Right atrium auricular region (tissue), 2 donors: ENCODE measurements around the gene C10orf71. TPM values are rescaled to one million over a fixed set of nuclear protein-coding genes. Genes with fewer than 3 reads are reported as not detected.

Source experiments
- DNase-seq: peaks from one replicate; pipeline ENCODE4 v3.0.0-alpha.2; 2019; ENCODE audit warnings: low spot score
- H3K27ac ChIP-seq, 2 donors: fragments of 200-600 bp; sonication (generic); 1 replicate in 1 of 2; 2 replicates in 1 of 2; pipeline ENCODE4 v1.5.1; 2016 to 2019
- H3K27me3 ChIP-seq, 2 donors: fragments of 200-600 bp; sonication (generic); one replicate each; pipeline versions ENCODE4 v1.5.1 to v1.6.0; 2017 to 2019
- H3K36me3 ChIP-seq: fragments of 200-600 bp; sonication (generic); one replicate; pipeline ENCODE4 v1.5.1; 2016
- H3K4me1 ChIP-seq, 2 donors: fragments of 200-600 bp; sonication (generic); one replicate each; pipeline versions ENCODE4 v1.5.1 to v1.6.0; 2017 to 2019
- H3K4me3 ChIP-seq, 2 donors: fragments of 200-600 bp; sonication (generic); 1 replicate in 1 of 2; 2 replicates in 1 of 2; pipeline ENCODE4 v1.5.1; 2017 to 2019; ENCODE audit warnings: mild to moderate bottlenecking in 1 of 2, moderate library complexity in 1 of 2
- H3K9me3 ChIP-seq, 2 donors: fragments of 200-600 bp; sonication (generic); one replicate each; pipeline ENCODE4 v1.5.1; 2019
- total RNA-seq, 2 donors: library from RNA; depleted of rRNA; stranded (reverse); fragments of >200 nt; gene quantifications; one replicate each; pipeline ENCODE4 v1.1.0, GENCODE V29; 2016
- TF ChIP-seq, protein P1 (sequence below), 2 donors: fragments of 200-600 bp; sonication (generic); IDR thresholded peaks; one replicate each; pipeline ENCODE4 v1.5.1; 2019; ENCODE audit warnings: antibody characterized with exemption in 2 of 2

Gene C10orf71
- total RNA-seq, 2 donors from 2014 or later = 34.9 to 48.2 TPM

DNA sequence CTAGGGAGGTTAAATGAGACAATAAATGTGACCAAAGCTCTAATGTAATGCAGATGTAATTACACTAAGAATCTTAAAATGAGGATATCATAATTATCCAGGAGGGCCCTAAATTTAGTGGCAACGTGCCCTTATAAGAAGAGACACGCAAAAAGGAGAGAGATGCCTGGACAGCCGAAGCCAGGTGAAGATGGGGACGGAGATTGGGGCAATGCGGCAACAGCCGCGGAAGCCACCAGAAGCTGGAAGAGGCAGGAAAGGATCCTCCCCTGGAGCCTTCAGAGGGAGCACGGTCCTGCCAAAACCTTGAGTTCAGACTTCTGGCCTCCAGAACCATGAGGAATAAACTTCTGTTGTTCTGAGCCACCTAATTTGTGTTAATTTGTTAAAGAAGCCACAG is 25.3 kb upstream of the C10orf71 start:
- no peaks in the 10 kb centered on the region for H3K27me3 ChIP-seq
- peaks cover 0 to 40% of the 10 kb centered on the region in 2 donors for H3K4me1 ChIP-seq
- no peaks in the 10 kb centered on the region for H3K9me3 ChIP-seq
- no peak overlapping the region for H3K4me3 ChIP-seq
- no peaks in the 10 kb centered on the region for H3K36me3 ChIP-seq
- TF ChIP-seq, protein P1, sequence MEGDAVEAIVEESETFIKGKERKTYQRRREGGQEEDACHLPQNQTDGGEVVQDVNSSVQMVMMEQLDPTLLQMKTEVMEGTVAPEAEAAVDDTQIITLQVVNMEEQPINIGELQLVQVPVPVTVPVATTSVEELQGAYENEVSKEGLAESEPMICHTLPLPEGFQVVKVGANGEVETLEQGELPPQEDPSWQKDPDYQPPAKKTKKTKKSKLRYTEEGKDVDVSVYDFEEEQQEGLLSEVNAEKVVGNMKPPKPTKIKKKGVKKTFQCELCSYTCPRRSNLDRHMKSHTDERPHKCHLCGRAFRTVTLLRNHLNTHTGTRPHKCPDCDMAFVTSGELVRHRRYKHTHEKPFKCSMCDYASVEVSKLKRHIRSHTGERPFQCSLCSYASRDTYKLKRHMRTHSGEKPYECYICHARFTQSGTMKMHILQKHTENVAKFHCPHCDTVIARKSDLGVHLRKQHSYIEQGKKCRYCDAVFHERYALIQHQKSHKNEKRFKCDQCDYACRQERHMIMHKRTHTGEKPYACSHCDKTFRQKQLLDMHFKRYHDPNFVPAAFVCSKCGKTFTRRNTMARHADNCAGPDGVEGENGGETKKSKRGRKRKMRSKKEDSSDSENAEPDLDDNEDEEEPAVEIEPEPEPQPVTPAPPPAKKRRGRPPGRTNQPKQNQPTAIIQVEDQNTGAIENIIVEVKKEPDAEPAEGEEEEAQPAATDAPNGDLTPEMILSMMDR (IDR thresholded peaks at IDR 0.05) = no peak
- DNase-seq = no peak
- H3K27ac ChIP-seq = peak overlapping the region in 1 of 2 donors; percentile 71

DNA sequence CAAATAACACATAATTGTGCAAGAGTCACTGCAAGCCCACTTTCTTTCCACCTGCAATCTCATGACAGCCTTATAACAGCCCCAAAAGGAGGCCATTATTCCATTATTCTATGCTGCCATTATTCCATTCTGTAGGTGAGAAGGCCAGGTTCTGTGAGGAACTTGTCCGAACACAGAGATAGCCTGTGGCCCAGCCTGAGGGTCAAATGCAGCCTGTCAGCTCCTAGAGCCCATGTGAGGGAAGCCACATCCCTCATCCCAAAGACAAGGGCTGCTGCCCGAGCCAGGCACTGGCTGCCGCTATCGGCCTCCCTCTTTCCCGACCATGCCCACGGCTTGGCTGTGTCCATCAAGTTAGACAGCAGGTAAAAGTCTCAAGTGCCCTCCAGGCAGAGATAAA is 24.1 kb upstream of the C10orf71 start:
- peak; percentile 16 for DNase-seq
- no peaks in the 10 kb centered on the region for H3K9me3 ChIP-seq
- no peaks in the 10 kb centered on the region for H3K36me3 ChIP-seq
- H3K27ac ChIP-seq = no peak overlapping the region
- TF ChIP-seq, protein P1 (IDR thresholded peaks at IDR 0.05) = no peak
- H3K27me3 ChIP-seq = no peaks in the 10 kb centered on the region
- H3K4me3 ChIP-seq = no peak overlapping the region
- H3K4me1 ChIP-seq = peaks cover 0 to 53% of the 10 kb centered on the region in 2 donors

DNA sequence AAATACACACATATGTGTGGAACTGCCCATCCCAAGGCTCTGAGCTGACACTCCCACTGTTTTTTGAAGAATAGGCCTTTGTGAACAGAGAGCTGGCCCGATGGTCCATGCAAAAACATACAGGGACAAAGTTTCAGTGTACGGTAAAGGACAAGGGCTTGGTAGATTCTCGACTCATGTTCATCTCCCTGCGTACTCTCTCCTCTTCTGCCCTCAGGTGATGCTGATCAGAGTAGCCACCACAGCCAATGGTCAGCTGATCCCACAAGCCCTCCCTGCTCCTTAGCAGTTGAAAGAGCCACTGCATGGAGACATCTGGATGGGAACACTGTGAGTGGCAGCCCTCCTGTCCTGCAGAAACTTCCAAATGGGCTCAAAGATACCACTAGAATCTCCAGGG is 23.1 kb upstream of the C10orf71 start:
- Histone ChIP-seq H3K4me3 (no peak overlapping the region), H3K36me3 (no peaks in the 10 kb centered on the region), H3K9me3 (no peaks in the 10 kb centered on the region), H3K27me3 (no peaks in the 10 kb centered on the region), H3K4me1 (peaks cover 0 to 47% of the 10 kb centered on the region in 2 donors), H3K27ac (no peak overlapping the region)
- DNase-seq = peak; percentile 21
- TF ChIP-seq, protein P1 (IDR thresholded peaks at IDR 0.05) = no peak

DNA sequence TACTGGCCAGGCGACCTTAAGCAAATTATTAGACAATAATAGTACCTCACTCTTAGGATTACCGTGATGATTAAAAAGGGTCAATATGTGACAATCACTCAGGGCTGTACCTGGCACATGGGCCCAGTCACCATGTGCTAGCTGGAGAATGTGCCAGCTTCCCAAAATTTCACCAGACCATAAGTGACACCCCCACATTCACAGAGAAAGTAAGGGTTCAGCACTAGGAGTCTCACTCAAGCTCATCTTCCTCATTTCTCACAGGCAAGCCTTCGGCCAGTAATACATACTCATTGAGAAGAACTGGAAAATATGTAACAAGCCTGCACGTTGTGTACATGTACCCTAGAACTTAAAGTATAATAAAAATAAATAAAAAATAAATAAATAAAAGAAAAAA is 22.4 kb upstream of the C10orf71 start:
- H3K4me3 ChIP-seq = no peak overlapping the region
- TF ChIP-seq, protein P1 (IDR thresholded peaks at IDR 0.05) = no peak
- DNase-seq = no peak
- H3K27me3 ChIP-seq = no peaks in the 10 kb centered on the region
- H3K36me3 ChIP-seq = no peaks in the 10 kb centered on the region
- no peaks in the 10 kb centered on the region for H3K9me3 ChIP-seq
- peaks cover 0 to 40% of the 10 kb centered on the region in 2 donors for H3K4me1 ChIP-seq
- H3K27ac ChIP-seq = no peak overlapping the region

DNA sequence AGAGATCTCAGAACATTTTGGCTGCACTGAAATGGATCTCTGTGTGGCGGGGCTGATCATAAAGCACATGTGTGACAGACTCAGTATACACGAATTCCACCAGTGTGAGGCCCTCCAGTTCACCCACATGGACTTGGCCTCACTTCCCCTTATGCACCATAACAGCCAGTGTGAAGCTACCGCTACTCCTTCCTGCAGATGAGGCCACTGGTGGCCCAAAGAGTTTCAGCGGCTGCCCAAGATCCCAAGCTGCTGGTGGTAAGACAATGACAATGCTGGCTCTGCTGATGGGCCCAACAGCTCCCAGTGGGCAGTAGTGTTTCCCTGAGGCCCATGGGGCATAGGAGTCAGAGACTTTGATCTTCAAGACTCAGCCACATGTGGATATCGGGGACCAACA is 21.0 kb upstream of the C10orf71 start:
- TF ChIP-seq, protein P1 (IDR thresholded peaks at IDR 0.05) = no peak
- Histone ChIP-seq H3K36me3 (no peaks in the 10 kb centered on the region), H3K4me3 (no peak overlapping the region), H3K27ac (peak overlapping the region; percentile 75 to 82), H3K9me3 (no peaks in the 10 kb centered on the region), H3K27me3 (no peaks in the 10 kb centered on the region), H3K4me1 (peaks cover 0 to 35% of the 10 kb centered on the region in 2 donors)
- no peak for DNase-seq

DNA sequence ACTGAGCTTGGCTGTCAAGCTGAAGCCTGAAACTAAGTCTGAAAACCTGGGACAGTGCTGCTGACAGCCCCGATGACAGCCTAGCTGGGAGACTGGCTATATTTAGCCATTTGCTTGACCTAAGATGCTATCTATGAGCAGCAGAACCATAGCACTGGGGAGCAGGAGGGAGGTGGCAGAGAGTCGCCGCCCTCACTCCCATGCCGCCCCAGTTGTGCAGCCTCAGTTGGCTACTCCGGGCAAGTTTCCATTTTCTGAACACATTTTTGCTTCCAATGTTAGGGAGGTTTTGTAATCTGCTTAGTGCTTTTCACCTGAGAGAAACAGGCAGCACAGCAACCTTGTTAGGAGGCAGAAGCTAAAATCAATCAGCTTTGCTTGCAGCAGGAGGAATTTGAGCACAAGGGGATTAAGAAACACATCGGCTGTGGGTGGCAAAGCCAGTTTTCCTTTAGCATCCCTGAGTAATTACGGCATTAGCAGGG is 20.4 kb upstream of the C10orf71 start:
- peak overlapping the region; percentile 75 to 82 for H3K27ac ChIP-seq
- no peaks in the 10 kb centered on the region for H3K27me3 ChIP-seq
- H3K4me3 ChIP-seq = no peak overlapping the region
- H3K36me3 ChIP-seq = no peaks in the 10 kb centered on the region
- H3K9me3 ChIP-seq = no peaks in the 10 kb centered on the region
- TF ChIP-seq, protein P1 (IDR thresholded peaks at IDR 0.05) = no peak
- DNase-seq = no peak
- H3K4me1 ChIP-seq = peaks cover 0 to 36% of the 10 kb centered on the region in 2 donors
